Neutrophil (primary cell): ENCODE data around the gene NTRK1.

Source experiments
- H3K27ac ChIP-seq: fragments of 200-600 bp; sonication (generic); 2 replicates; pipeline ENCODE4 v1.5.1; 2016; ENCODE audit warnings: mild to moderate bottlenecking, moderate library complexity
- H3K27me3 ChIP-seq: fragments of 200-600 bp; sonication (generic); 2 replicates; pipeline ENCODE4 v1.6.0; 2016; ENCODE audit warnings: mild to moderate bottlenecking
- H3K36me3 ChIP-seq: fragments of 200-600 bp; sonication (generic); 2 replicates; pipeline ENCODE4 v1.5.1; 2017
- H3K4me1 ChIP-seq, 2 experiments: fragments of 200-600 bp in 1 of 2; sonication (generic) in 1 of 2; 1 replicate in 1 of 2; 2 replicates in 1 of 2; pipeline versions ENCODE4 v1.5.1 to v1.6.1; 2013 to 2016; ENCODE audit warnings: low read depth in 1 of 2, low read length in 1 of 2, mild to moderate bottlenecking in 1 of 2, moderate library complexity in 1 of 2; ENCODE audit not compliant: control insufficient read depth in 1 of 2, insufficient read depth in 1 of 2
- H3K4me3 ChIP-seq, 2 experiments: fragments of 200-600 bp in 1 of 2; sonication (generic) in 1 of 2; 1 replicate in 1 of 2; 2 replicates in 1 of 2; pipeline ENCODE4 v1.5.1; 2013 to 2016; ENCODE audit warnings: low read depth in 1 of 2, low read length in 1 of 2, mild to moderate bottlenecking in 1 of 2, moderate library complexity in 1 of 2
- H3K9me3 ChIP-seq: fragments of 200-600 bp; sonication (generic); 2 replicates; pipeline ENCODE4 v1.5.1; 2016
- TF ChIP-seq, protein P1 (sequence below): fragments of 200-600 bp; sonication (generic); IDR thresholded peaks from 2 replicates; pipeline ENCODE4 v1.5.1; 2016; ENCODE audit warnings: antibody characterized with exemption

The NTRK1 gene

DNA sequence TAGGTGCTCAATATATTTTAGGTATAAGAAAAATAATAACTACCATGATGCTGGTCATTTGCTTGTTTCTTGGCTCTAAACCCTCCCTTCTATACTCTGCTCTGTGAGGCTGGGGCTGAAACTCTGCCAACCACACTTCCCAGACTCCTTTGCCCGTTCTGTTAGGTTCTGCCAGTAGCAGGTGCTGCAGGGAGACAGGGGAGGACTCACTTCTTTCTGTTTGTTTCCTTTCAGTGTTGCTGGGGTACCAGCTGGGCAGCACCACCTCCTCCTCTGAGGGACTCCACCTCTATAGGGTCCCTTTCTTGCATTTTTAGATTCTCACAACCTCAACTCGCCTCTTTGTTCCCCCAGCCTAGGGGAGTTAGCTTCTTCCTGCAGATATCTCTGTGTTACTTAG, 27.1 kb upstream of the NTRK1 start:
- peaks cover 91% of the 10 kb centered on the region for H3K27me3 ChIP-seq
- no peaks in the 10 kb centered on the region for H3K9me3 ChIP-seq

DNA sequence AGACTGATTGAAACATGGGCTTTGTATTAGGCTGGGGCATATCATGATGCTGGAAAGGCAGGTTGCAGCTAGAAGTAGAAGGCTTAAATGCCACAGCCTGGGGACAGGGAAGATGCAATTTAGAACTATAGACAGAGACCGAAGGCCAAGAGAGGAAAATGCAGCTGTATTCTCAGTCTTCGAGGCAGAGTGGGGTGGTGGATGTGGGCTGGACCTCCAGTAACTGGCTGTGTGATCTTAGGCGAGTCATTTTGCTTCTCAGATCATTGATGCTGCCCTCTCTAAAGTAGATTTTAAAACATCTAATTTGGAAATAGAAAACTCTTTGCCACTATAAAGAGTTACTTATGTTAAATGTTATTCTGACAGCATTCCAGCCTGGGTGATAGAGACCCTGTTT, 26.3 kb upstream of the NTRK1 start:
- Histone ChIP-seq H3K27me3 (peaks cover 91% of the 10 kb centered on the region), H3K27ac (no peak overlapping the region), H3K36me3 (no peaks in the 10 kb centered on the region), H3K4me1 (no peaks in the 10 kb centered on the region), H3K4me3 (no peak overlapping the region), H3K9me3 (no peaks in the 10 kb centered on the region)
- TF ChIP-seq, protein P1, sequence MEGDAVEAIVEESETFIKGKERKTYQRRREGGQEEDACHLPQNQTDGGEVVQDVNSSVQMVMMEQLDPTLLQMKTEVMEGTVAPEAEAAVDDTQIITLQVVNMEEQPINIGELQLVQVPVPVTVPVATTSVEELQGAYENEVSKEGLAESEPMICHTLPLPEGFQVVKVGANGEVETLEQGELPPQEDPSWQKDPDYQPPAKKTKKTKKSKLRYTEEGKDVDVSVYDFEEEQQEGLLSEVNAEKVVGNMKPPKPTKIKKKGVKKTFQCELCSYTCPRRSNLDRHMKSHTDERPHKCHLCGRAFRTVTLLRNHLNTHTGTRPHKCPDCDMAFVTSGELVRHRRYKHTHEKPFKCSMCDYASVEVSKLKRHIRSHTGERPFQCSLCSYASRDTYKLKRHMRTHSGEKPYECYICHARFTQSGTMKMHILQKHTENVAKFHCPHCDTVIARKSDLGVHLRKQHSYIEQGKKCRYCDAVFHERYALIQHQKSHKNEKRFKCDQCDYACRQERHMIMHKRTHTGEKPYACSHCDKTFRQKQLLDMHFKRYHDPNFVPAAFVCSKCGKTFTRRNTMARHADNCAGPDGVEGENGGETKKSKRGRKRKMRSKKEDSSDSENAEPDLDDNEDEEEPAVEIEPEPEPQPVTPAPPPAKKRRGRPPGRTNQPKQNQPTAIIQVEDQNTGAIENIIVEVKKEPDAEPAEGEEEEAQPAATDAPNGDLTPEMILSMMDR, result no peak

More for the DNA sequence above, 27.1 kb upstream of the NTRK1 start:
- Histone ChIP-seq H3K27ac (no peak overlapping the region), H3K4me1 (no peaks in the 10 kb centered on the region), H3K4me3 (no peak overlapping the region), H3K36me3 (no peaks in the 10 kb centered on the region)
- TF ChIP-seq, protein P1, result no peak

DNA sequence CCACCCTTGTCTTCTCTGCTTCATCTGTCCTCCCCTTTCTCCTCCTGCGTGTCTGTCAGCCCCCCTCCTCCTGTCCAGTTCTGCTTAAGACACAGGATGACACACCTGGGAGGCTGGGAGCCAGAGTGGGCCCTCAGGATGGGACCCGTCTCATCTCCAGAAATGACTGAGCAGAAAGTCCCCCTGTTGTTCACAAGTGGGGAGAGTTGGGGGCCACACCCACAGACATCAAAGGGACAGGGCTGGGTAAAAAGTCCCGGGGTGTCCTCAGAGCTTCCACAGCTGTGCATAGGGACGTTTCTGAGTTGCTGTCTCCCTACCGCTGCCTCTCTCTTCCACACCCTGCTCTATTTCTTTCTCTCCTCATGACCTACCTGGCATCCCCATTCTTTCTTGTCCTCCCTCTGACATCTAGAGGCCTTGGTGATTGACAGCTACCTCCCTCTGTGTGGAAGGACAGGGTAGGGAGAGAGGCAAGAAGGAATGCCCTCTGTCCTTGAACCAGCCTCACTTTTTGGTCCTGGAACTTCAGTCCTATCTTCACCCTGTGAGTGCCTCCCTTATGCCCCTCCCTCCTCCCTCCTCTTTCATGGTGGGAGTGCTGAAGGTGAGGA, 24.5 kb upstream of the NTRK1 start:
- H3K9me3 ChIP-seq, result no peaks in the 10 kb centered on the region
- H3K27ac ChIP-seq, result no peak overlapping the region
- H3K4me3 ChIP-seq, result no peak overlapping the region
- peaks cover 98% of the 10 kb centered on the region for H3K27me3 ChIP-seq
- no peaks in the 10 kb centered on the region for H3K4me1 ChIP-seq
- no peaks in the 10 kb centered on the region for H3K36me3 ChIP-seq
- TF ChIP-seq, protein P1, result no peak

DNA sequence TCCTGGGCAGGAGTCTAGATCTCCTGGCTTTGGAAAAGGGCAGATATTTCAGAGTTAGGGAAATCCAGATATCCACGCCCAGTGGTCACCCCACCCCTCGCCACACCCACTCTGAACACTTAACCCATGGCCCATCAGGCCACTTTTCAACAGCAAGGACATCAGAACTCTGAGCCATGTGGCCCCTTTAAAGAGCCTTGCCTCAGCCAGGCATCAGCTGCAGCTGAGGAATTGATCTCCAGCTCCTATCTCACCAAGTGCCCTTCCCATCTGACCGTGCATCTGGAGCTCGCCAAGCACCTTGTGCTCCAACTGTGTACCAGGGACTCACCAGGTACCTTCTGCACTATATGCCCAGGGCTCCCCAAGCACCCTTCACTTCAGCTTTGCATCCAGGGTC, 23.8 kb upstream of the NTRK1 start:
- no peaks in the 10 kb centered on the region for H3K4me1 ChIP-seq
- H3K27me3 ChIP-seq, result peaks cover 98% of the 10 kb centered on the region
- H3K36me3 ChIP-seq, result no peaks in the 10 kb centered on the region
- no peak overlapping the region for H3K4me3 ChIP-seq
- H3K27ac ChIP-seq, result no peak overlapping the region
- H3K9me3 ChIP-seq, result no peaks in the 10 kb centered on the region
- TF ChIP-seq, protein P1, result no peak

DNA sequence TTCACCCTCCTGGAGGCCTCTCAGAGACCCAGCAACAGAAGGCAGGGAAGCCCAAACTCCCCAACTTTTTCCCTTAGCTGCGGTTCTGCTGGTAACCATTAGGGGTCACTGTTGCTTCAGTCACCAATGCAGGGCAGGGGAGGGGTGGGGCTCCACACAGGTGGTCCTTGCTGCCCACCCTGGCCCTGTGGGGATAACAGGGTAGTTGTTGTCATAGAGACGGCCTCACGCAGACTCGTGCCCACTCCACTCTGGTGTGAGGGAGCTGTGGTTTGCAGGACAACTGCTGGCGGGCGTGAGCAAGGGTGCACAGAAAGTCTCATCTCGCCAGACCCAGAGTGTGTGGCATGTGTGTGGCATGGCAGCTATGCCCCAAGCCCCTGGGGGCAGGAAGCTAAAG, 21.7 kb upstream of the NTRK1 start:
- no peaks in the 10 kb centered on the region for H3K36me3 ChIP-seq
- H3K27ac ChIP-seq, result no peak overlapping the region
- H3K4me1 ChIP-seq, result no peaks in the 10 kb centered on the region
- peaks cover 98% of the 10 kb centered on the region for H3K27me3 ChIP-seq
- H3K4me3 ChIP-seq, result no peak overlapping the region
- TF ChIP-seq, protein P1, result peak; percentile 42
- no peaks in the 10 kb centered on the region for H3K9me3 ChIP-seq
